Breast epithelium (tissue), 4 donors: ENCODE measurements around the gene GNAQ. TPM values are rescaled to one million over a fixed set of nuclear protein-coding genes. Genes with fewer than 3 reads are reported as not detected.

Experiments used
- DNase-seq, 2 donors: peaks; one replicate each; pipeline ENCODE4 v3.0.0-alpha.2; 2019; ENCODE audit warnings: low spot score in 2 of 2
- H3K27ac ChIP-seq, 2 donors: fragments of 200-600 bp; sonication (generic) in 1 of 2; one replicate each; pipeline ENCODE4 v1.5.1; 2016 to 2019; ENCODE audit warnings: mild to moderate bottlenecking in 1 of 2
- H3K27me3 ChIP-seq, 2 donors: fragments of 200-600 bp; sonication (generic) in 1 of 2; one replicate each; pipeline versions ENCODE4 v1.5.1 to v1.6.0; 2017 to 2019; ENCODE audit warnings: control low read depth in 1 of 2, mild to moderate bottlenecking in 1 of 2
- H3K36me3 ChIP-seq: fragments of 200-600 bp; one replicate; pipeline ENCODE4 v1.5.1; 2019
- H3K4me1 ChIP-seq, 2 donors: fragments of 200-600 bp; sonication (generic); one replicate each; pipeline ENCODE4 v1.5.1; 2016 to 2019; ENCODE audit warnings: control low read depth in 1 of 2
- H3K4me3 ChIP-seq, 3 donors: fragments of 200-600 bp; sonication (generic); 1 replicate in 2 of 3; 2 replicates in 1 of 3; pipeline ENCODE4 v1.5.1; 2016 to 2019; ENCODE audit warnings: mild to moderate bottlenecking in 3 of 3, moderate library complexity in 2 of 3
- H3K9me3 ChIP-seq, 2 donors: fragments of 200-600 bp; sonication (generic) in 1 of 2; one replicate each; pipeline ENCODE4 v1.5.1; 2016 to 2019; ENCODE audit warnings: control low read depth in 1 of 2
- POLR2A ChIP-seq: fragments of 450-650 bp; IDR thresholded peaks from one replicate; pipeline ENCODE4 v1.6.1; 2016; ENCODE audit warnings: antibody characterized with exemption, mild to moderate bottlenecking, moderate library complexity
- POLR2AphosphoS5 ChIP-seq, 3 donors: sonication (generic); formaldehyde crosslinking; IDR thresholded peaks; one replicate each; pipeline ENCODE4 v1.6.1; 2017; ENCODE audit warnings: antibody characterized with exemption in 3 of 3
- intact Hi-C: fragments of 100-400 bp; cut with DNase I; formaldehyde crosslinking; loops from one replicate; pipeline ENCODE4 v1.15.1; 2023; ENCODE audit warnings: low total_unique reads
- total RNA-seq, 3 donors: library from RNA; depleted of rRNA; stranded (reverse); fragments of >200 nt; gene quantifications; one replicate each; pipeline ENCODE4 v1.1.0, GENCODE V29; 2016
- TF ChIP-seq, protein P1 (sequence below), 3 donors: fragments of 450-650 bp; IDR thresholded peaks; one replicate each; pipeline ENCODE4 v1.5.1; 2016 to 2017; ENCODE audit warnings: antibody characterized with exemption in 3 of 3, mild to moderate bottlenecking in 3 of 3, moderate library complexity in 3 of 3

GNAQ gene
- total RNA-seq, 3 donors from 2014 or later: 39.0 to 49.3 (median 47.2) TPM

DNA sequence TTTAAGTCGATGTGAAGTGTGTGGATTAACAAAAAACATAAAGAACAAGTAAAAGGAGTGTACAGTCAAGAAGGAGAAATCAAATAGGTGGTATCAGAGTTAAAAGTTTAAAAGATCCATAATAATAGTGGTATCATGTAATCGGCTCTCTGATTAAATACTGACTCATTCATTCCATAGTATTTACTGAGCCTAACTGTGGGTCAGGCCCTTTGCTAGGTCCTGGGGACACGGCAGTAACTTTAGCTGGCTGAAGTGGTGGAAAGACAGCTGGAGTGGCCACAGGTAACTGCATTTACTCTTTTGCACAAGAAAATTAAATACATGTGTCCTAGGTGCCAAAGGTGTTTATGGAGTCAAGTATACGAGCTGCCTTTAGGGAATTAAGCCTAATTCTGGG is 124.0 kb downstream of the GNAQ start:
- intact Hi-C loops: no loop called here
- no peak overlapping the region for H3K4me3 ChIP-seq
- H3K4me1 ChIP-seq: no peaks in the 10 kb centered on the region
- no peaks in the 10 kb centered on the region for H3K36me3 ChIP-seq
- H3K9me3 ChIP-seq: no peaks in the 10 kb centered on the region
- DNase-seq: no peak
- no peaks in the 10 kb centered on the region for H3K27me3 ChIP-seq
- H3K27ac ChIP-seq: no peak overlapping the region
- TF ChIP-seq POLR2AphosphoS5 (IDR thresholded peaks at IDR 0.05) (no peak), POLR2A (no peak)
- TF ChIP-seq, protein P1, sequence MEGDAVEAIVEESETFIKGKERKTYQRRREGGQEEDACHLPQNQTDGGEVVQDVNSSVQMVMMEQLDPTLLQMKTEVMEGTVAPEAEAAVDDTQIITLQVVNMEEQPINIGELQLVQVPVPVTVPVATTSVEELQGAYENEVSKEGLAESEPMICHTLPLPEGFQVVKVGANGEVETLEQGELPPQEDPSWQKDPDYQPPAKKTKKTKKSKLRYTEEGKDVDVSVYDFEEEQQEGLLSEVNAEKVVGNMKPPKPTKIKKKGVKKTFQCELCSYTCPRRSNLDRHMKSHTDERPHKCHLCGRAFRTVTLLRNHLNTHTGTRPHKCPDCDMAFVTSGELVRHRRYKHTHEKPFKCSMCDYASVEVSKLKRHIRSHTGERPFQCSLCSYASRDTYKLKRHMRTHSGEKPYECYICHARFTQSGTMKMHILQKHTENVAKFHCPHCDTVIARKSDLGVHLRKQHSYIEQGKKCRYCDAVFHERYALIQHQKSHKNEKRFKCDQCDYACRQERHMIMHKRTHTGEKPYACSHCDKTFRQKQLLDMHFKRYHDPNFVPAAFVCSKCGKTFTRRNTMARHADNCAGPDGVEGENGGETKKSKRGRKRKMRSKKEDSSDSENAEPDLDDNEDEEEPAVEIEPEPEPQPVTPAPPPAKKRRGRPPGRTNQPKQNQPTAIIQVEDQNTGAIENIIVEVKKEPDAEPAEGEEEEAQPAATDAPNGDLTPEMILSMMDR (IDR thresholded peaks at IDR 0.05): no peak

- DNase-seq: no peak
- Histone ChIP-seq H3K27me3 (no peaks in the 10 kb centered on the region), H3K4me1 (no peaks in the 10 kb centered on the region), H3K9me3 (no peaks in the 10 kb centered on the region), H3K4me3 (no peak overlapping the region), H3K36me3 (no peaks in the 10 kb centered on the region), H3K27ac (no peak overlapping the region)
- intact Hi-C loops: no loop called here
- TF ChIP-seq, protein P1 (IDR thresholded peaks at IDR 0.05): no peak
- TF ChIP-seq POLR2A (no peak), POLR2AphosphoS5 (IDR thresholded peaks at IDR 0.05) (no peak)
These were observed 124.6 kb downstream of the GNAQ start for GRCh38 chr9:77906991-77907390.

DNA sequence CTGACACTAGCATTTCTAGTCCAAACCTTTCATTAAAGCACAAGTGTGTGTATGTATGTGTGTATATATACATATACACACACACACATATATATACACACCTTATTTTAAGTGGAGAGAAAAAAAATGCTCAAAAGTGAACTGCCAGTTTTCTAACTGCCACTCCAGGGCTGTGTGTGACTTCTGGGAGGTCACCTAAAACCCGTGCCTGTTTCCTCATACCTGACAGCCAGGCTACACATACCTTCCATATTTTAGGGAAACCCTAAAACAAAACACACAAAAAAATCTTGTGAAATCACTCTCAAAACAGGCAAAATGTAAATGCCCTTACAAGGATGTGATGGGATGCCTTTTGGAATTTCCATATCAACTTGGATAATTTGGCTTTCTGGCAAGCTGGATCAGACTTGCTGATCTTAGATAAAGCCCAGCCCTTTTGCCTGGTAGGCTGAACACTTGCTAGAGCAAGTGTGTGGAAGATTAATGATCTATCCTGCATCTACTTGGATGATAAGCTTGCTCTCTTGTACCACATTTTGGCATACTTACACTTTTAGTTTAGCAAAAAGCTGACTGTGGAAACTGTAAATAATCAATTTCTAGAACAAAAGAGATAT is 127.8 kb downstream of the GNAQ start:
- TF ChIP-seq, protein P1 (IDR thresholded peaks at IDR 0.05): no peak
- TF ChIP-seq POLR2AphosphoS5 (IDR thresholded peaks at IDR 0.05) (no peak), POLR2A (no peak)
- no peaks in the 10 kb centered on the region for H3K36me3 ChIP-seq
- intact Hi-C loops: no loop called here
- H3K27me3 ChIP-seq: no peaks in the 10 kb centered on the region
- H3K27ac ChIP-seq: no peak overlapping the region
- DNase-seq: no peak
- no peaks in the 10 kb centered on the region for H3K4me1 ChIP-seq
- no peaks in the 10 kb centered on the region for H3K9me3 ChIP-seq
- no peak overlapping the region for H3K4me3 ChIP-seq

DNA sequence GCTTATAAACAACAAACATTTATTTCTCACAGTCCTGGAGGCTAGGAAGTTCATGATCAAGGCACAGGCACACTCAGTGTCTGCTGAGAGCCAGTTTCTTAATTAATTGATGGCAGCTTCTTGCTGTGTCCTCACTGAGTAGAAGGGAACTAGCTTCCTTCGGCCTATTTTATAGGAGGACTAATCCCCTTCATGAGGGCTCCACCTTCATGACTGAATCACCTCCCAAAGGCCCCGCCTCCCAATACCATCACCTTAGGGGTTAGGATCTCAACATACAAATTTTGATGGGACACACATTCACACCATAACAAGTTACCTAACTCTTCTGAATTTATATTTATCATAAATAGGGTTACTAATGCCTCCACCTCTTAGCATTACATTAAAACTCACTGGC is 129.8 kb downstream of the GNAQ start:
- TF ChIP-seq, protein P1 (IDR thresholded peaks at IDR 0.05): no peak
- TF ChIP-seq POLR2A (no peak), POLR2AphosphoS5 (IDR thresholded peaks at IDR 0.05) (no peak)
- Histone ChIP-seq H3K36me3 (no peaks in the 10 kb centered on the region), H3K27me3 (no peaks in the 10 kb centered on the region), H3K9me3 (no peaks in the 10 kb centered on the region), H3K4me3 (no peak overlapping the region), H3K4me1 (no peaks in the 10 kb centered on the region), H3K27ac (no peak overlapping the region)
- DNase-seq: no peak
- intact Hi-C loops: no loop called here

DNA sequence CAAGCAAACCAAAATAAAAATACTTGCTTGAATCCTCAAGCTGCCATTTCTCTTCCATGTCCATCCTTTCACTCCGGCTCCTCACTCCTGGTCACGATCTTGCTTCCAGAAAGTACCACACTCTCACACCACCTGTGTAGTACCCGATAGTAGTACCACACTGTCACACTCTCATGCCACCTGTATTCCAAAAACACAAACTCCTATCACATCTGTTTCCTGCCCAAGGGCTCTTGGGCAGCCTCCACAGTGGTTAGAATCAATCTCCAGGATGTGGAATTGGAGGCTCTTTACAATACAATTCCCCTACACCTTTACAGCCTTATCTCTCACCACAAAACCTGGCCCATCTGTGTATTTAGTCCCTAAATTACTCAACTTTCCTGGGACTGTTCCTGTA is 130.6 kb downstream of the GNAQ start:
- Histone ChIP-seq H3K27ac (no peak overlapping the region), H3K4me3 (no peak overlapping the region), H3K4me1 (no peaks in the 10 kb centered on the region), H3K9me3 (no peaks in the 10 kb centered on the region), H3K27me3 (no peaks in the 10 kb centered on the region), H3K36me3 (no peaks in the 10 kb centered on the region)
- DNase-seq: no peak
- no peak for TF ChIP-seq POLR2A
- no peak for TF ChIP-seq POLR2AphosphoS5 (IDR thresholded peaks at IDR 0.05)
- TF ChIP-seq, protein P1 (IDR thresholded peaks at IDR 0.05): no peak
- intact Hi-C loops: no loop called here
